OCI-LY3 (cell line): ENCODE data around the gene SLC12A4.

ENCODE experiments used
- H2AFZ ChIP-seq: fragments of 200-600, 300-600 bp; shearing (Covaris generic); 2 replicates; pipeline ENCODE4 v1.6.0; 2014; ENCODE audit warnings: antibody characterized with exemption, low read depth, low read length
- H3K27ac ChIP-seq: fragments of 200-600, 300-600 bp; sonication (generic); 2 replicates; pipeline ENCODE4 v1.5.1; 2014; ENCODE audit warnings: mild to moderate bottlenecking, low read length, moderate library complexity, mixed read lengths
- H3K27me3 ChIP-seq: fragments of 200-600, 300-600 bp; sonication (generic); 2 replicates; pipeline ENCODE4 v1.6.1; 2014; ENCODE audit warnings: low read depth, low read length, mixed read lengths
- H3K36me3 ChIP-seq: fragments of 200-600, 300-600 bp; sonication (generic); replicated peaks from 2 replicates; pipeline ENCODE3; 2014; ENCODE audit warnings: low read depth, low read length, mixed read lengths
- H3K4me1 ChIP-seq: fragments of 300-600, 200-600 bp; sonication (generic); 2 replicates; pipeline ENCODE4 v1.6.1; 2014; ENCODE audit warnings: low read length, mixed read lengths
- H3K4me2 ChIP-seq: fragments of 200-600, 300-600 bp; sonication (generic); 2 replicates; pipeline ENCODE4 v1.6.1; 2014; ENCODE audit warnings: low read length, mixed read lengths
- H3K4me3 ChIP-seq: fragments of 300-600, 200-600 bp; sonication (generic); 2 replicates; pipeline ENCODE4 v1.5.1; 2014; ENCODE audit warnings: antibody characterized with exemption, mild to moderate bottlenecking, low read length, moderate library complexity
- H3K79me2 ChIP-seq: fragments of 300-600, 200-600 bp; shearing (Covaris generic); 2 replicates; pipeline ENCODE4 v1.6.1; 2014; ENCODE audit warnings: mild to moderate bottlenecking, low read length, mixed read lengths
- H3K9ac ChIP-seq: fragments of 300-600, 200-600 bp; shearing (Covaris generic); 2 replicates; pipeline ENCODE4 v1.6.0; 2014; ENCODE audit warnings: mild to moderate bottlenecking, low read length, moderate library complexity
- H3K9me3 ChIP-seq: fragments of 200-600, 300-600 bp; shearing (Covaris generic); 2 replicates; pipeline ENCODE4 v1.6.1; 2014; ENCODE audit warnings: low read length, mixed read lengths; ENCODE audit not compliant: insufficient read depth
- H4K20me1 ChIP-seq: fragments of 200-600, 300-600 bp; sonication (generic); 2 replicates; pipeline ENCODE4 v1.6.1; 2016; ENCODE audit warnings: low read length, mixed read lengths; ENCODE audit not compliant: insufficient read depth
- EZH2phosphoT487 ChIP-seq: fragments of 200-600 bp; shearing (Covaris generic); IDR thresholded peaks from 2 replicates; pipeline ENCODE4 v1.6.1; 2018; ENCODE audit warnings: antibody characterized with exemption, mixed run types, low read depth
- TF ChIP-seq, protein P1 (sequence below): fragments of 200-600, 300-600 bp; sonication (generic); IDR thresholded peaks from 2 replicates; pipeline ENCODE4 v1.5.1; 2014; ENCODE audit warnings: antibody characterized with exemption, low read length, low read depth

SLC12A4 gene

GRCh38 chr16:67951485-67951884, 17.0 kb downstream of the SLC12A4 start:
- H3K36me3 ChIP-seq = peaks cover 20% of the 10 kb centered on the region
- no peaks in the 10 kb centered on the region for H4K20me1 ChIP-seq
- H3K9me3 ChIP-seq = no peaks in the 10 kb centered on the region
- no peaks in the 10 kb centered on the region for H3K79me2 ChIP-seq
- H3K4me1 ChIP-seq = no peaks in the 10 kb centered on the region
- TF ChIP-seq EZH2phosphoT487 = no peak
- TF ChIP-seq, protein P1, sequence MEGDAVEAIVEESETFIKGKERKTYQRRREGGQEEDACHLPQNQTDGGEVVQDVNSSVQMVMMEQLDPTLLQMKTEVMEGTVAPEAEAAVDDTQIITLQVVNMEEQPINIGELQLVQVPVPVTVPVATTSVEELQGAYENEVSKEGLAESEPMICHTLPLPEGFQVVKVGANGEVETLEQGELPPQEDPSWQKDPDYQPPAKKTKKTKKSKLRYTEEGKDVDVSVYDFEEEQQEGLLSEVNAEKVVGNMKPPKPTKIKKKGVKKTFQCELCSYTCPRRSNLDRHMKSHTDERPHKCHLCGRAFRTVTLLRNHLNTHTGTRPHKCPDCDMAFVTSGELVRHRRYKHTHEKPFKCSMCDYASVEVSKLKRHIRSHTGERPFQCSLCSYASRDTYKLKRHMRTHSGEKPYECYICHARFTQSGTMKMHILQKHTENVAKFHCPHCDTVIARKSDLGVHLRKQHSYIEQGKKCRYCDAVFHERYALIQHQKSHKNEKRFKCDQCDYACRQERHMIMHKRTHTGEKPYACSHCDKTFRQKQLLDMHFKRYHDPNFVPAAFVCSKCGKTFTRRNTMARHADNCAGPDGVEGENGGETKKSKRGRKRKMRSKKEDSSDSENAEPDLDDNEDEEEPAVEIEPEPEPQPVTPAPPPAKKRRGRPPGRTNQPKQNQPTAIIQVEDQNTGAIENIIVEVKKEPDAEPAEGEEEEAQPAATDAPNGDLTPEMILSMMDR = no peak
- H3K4me3 ChIP-seq = no peak overlapping the region
- no peak overlapping the region for H3K9ac ChIP-seq
- H3K4me2 ChIP-seq = no peak overlapping the region
- H3K27ac ChIP-seq = no peak overlapping the region
- H2AFZ ChIP-seq = no peak overlapping the region
- no peaks in the 10 kb centered on the region for H3K27me3 ChIP-seq

DNA sequence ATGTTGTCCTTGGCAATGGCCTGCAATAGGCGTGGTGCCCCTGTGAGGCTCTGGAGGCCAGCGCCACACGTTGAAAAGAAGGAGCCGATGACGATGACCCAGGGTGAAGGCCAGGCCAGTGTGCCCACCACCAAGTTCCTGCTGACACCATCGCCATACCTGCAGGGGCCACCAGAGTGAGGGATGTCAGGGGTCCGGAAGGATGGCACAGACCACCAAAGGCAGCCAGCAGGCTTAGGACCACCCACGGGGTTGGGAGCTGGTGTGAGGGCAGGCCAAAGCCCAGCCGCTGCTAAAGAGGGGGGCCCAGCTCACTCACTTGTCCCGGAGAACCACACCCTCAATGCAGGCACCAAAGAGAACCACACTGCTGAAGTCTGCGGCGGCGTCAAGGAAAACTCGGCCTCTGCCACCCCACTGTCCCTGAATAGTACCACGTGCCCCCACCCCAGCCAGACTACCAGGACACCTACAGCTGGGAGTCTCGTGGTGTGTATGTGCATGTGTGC, 18.0 kb downstream of the SLC12A4 start:
- Histone ChIP-seq H3K36me3 (peaks cover 28% of the 10 kb centered on the region), H3K9ac (no peak overlapping the region), H3K4me3 (no peak overlapping the region), H3K27me3 (no peaks in the 10 kb centered on the region), H3K9me3 (no peaks in the 10 kb centered on the region), H4K20me1 (no peaks in the 10 kb centered on the region), H2AFZ (no peak overlapping the region), H3K79me2 (no peaks in the 10 kb centered on the region), H3K4me2 (no peak overlapping the region), H3K4me1 (no peaks in the 10 kb centered on the region), H3K27ac (no peak overlapping the region)
- TF ChIP-seq, protein P1 = no peak
- no peak for TF ChIP-seq EZH2phosphoT487

DNA sequence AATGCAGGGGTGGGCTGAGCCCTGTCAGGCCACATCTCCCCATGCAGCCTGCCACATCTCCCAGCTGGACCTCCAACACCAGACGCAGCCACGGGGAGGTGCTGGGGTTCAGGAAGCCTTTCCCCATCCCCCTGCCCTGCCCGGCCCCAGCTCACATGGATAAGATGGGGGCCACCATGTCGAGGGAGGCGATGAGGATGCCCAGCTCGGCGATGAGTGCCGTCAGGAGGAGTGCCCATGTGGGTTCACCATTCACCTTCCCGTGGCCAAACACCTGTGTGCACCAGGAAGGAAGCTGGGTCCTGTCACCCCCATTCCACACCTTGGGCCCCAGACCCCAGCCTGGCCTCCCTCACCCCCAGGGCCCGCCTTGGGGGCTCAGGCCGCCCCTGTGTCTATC, 18.8 kb downstream of the SLC12A4 start:
- Histone ChIP-seq H3K79me2 (no peaks in the 10 kb centered on the region), H3K27ac (no peak overlapping the region), H3K9me3 (no peaks in the 10 kb centered on the region), H3K27me3 (no peaks in the 10 kb centered on the region), H3K36me3 (peaks cover 26% of the 10 kb centered on the region), H3K4me1 (no peaks in the 10 kb centered on the region), H2AFZ (no peak overlapping the region), H3K4me3 (no peak overlapping the region), H3K4me2 (no peak overlapping the region), H4K20me1 (no peaks in the 10 kb centered on the region), H3K9ac (no peak overlapping the region)
- TF ChIP-seq, protein P1 = no peak
- no peak for TF ChIP-seq EZH2phosphoT487

GRCh38 chr16:67948015-67948414, 20.4 kb downstream of the SLC12A4 start:
- Histone ChIP-seq H3K27me3 (no peaks in the 10 kb centered on the region), H3K4me1 (no peaks in the 10 kb centered on the region), H3K36me3 (peaks cover 26% of the 10 kb centered on the region), H3K4me2 (no peak overlapping the region), H3K79me2 (no peaks in the 10 kb centered on the region), H3K9ac (no peak overlapping the region), H4K20me1 (0 out of 2 replicates have a peak, but pooled peaks cover 8% of the 10 kb centered on the region), H3K27ac (no peak overlapping the region), H3K4me3 (no peak overlapping the region), H3K9me3 (no peaks in the 10 kb centered on the region), H2AFZ (no peak overlapping the region)
- TF ChIP-seq EZH2phosphoT487 = no peak
- TF ChIP-seq, protein P1 = no peak
